K562 treated with DMSO at 1 percent for 12 hours (cell line): ENCODE data around the gene SEMA4B. TPM values are rescaled to one million over a fixed set of nuclear protein-coding genes. Genes with fewer than 3 reads are reported as not detected.

ENCODE experiments used
- total RNA-seq: library from RNA; unstranded; fragments of 300-600 nt; gene quantifications from 2 replicates; pipeline ENCODE4 v1.2.3, GENCODE V29; 2022; ENCODE audit not compliant: insufficient read depth

The SEMA4B gene
- total RNA-seq: 19.0 and 41.5 TPM in 2 replicates

GRCh38 chr15:90201130-90201943 is at the start of gene SEMA4B:
TSS of gene SEMA4B (plus strand) at chr15:90201330. CDS start at chr15:90201579, 249 bp downstream.

GRCh38 chr15:90233387-90234095 is 32.4 kb downstream of the SEMA4B start, which contains the start of gene CIB1:
TSS of gene CIB1 (minus strand) at chr15:90233941. CDS start at chr15:90233885, 56 bp downstream.

GRCh38 chr15:90234096-90234988 is 33.2 kb downstream of the SEMA4B start, which contains the start of gene GDPGP1:
TSS of gene GDPGP1 (plus strand) at chr15:90234209. CDS start at chr15:90240909, 6,700 bp downstream.

GRCh38 chr15:90249203-90249863 is 48.2 kb downstream of the SEMA4B start, which contains the start of gene TTLL13:
TSS of gene TTLL13 (plus strand) at chr15:90249556. CDS start at chr15:90250631, 1,075 bp downstream.

GRCh38 chr15:90265271-90266060 is 64.3 kb downstream of the SEMA4B start, which contains the start of gene NGRN:
TSS of gene NGRN (plus strand) at chr15:90265672. CDS start at chr15:90265713, 41 bp downstream.

Other genes starting within 250 kb of the SEMA4B start
- 5.2 and 16.1 TPM in 2 replicates for gene ZNF710, start 200.0 kb upstream of the SEMA4B start, total RNA-seq
- gene IDH2, start 98.9 kb upstream of the SEMA4B start, total RNA-seq: 101 and 108 TPM in 2 replicates
- 114 and 174 TPM in 2 replicates for gene CIB1, start 32.6 kb downstream of the SEMA4B start, total RNA-seq
- gene GDPGP1, start 32.9 kb downstream of the SEMA4B start, total RNA-seq: 7.1 and 8.9 TPM in 2 replicates
- 0.30 TPM in 1 of 2 replicates, not detected in the other for gene TTLL13, start 48.2 kb downstream of the SEMA4B start, total RNA-seq
- 42.1 and 62.6 TPM in 2 replicates for gene NGRN, start 64.3 kb downstream of the SEMA4B start, total RNA-seq
- 0.38 and 11.5 TPM in 2 replicates for gene ZNF774, start 151.0 kb downstream of the SEMA4B start, total RNA-seq
- gene IQGAP1, start 186.9 kb downstream of the SEMA4B start, total RNA-seq: 46.4 and 101 TPM in 2 replicates